BJ (cell line): Measurements from ENCODE around the gene ARL1. TPM values are rescaled to one million over a fixed set of nuclear protein-coding genes. Genes with fewer than 3 reads are reported as not detected.
"Not testable (repeated sequence)": the region's sequence is repeated elsewhere in the genome, so short reads cannot be mapped to it uniquely, and the experiment has no call there.

Experiments
- CTCF ChIA-PET: fragments of 350-600 bp; formaldehyde crosslinking; extraction: SDS; loops from one replicate; lab custom pipeline; 2021; ENCODE audit warnings: antibody characterized with exemption, inconsistent platforms; lab: Yijun Ruan, JAX
- POLR2A ChIA-PET: fragments of 300-600 bp; sonication (Branson Sonifier 250); formaldehyde crosslinking; extraction: SDS; loops from one replicate; lab custom pipeline; 2021; ENCODE audit warnings: antibody characterized with exemption; lab: Charles Lee
- DNase-seq: peaks from one replicate; pipeline ENCODE4 v3.0.0-alpha.2; 2011; ENCODE audit warnings: low read depth
- H3K27me3 ChIP-seq: 2 replicates; pipeline ENCODE4 v1.6.0; 2011; ENCODE audit warnings: low read length; ENCODE audit not compliant: control insufficient read depth, insufficient read depth
- H3K36me3 ChIP-seq: 2 replicates; pipeline ENCODE4 v1.5.1; 2011; ENCODE audit warnings: low read length; ENCODE audit not compliant: control insufficient read depth, insufficient read depth
- H3K4me3 ChIP-seq: 2 replicates; pipeline ENCODE4 v1.5.1; 2011; ENCODE audit warnings: low read depth, mild to moderate bottlenecking, control low read depth, low read length
- CTCF ChIP-seq: IDR thresholded peaks from 2 replicates; pipeline ENCODE4 v1.5.1; 2011; ENCODE audit warnings: low read depth, mild to moderate bottlenecking, control low read depth, inconsistent platforms, low read length, moderate library complexity; ENCODE audit not compliant: insufficient read depth
- polyA plus RNA-seq: library from polyadenylated mRNA; depleted of rRNA; stranded (reverse); fragments of >200 nt; gene quantifications from 2 replicates; pipeline ENCODE4 v1.2.3, GENCODE V29; 2011

Gene ARL1
- polyA plus RNA-seq, 1 experiment = 57.0 TPM

GRCh38 chr12:101430456-101430855, 22.9 kb upstream of the ARL1 start:
- H3K4me3 ChIP-seq = no peak overlapping the region
- POLR2A ChIA-PET = no interaction called here
- DNase-seq = no peak
- H3K27me3 ChIP-seq = no peaks in the 10 kb centered on the region
- TF ChIP-seq CTCF = no peak
- H3K36me3 ChIP-seq = no peaks in the 10 kb centered on the region
- CTCF ChIA-PET = interaction anchor here (1.0 kb wide), 1 partner anchor 16 kb away, joined by 3 read pairs; no protein-coding TSS in a partner anchor

DNA sequence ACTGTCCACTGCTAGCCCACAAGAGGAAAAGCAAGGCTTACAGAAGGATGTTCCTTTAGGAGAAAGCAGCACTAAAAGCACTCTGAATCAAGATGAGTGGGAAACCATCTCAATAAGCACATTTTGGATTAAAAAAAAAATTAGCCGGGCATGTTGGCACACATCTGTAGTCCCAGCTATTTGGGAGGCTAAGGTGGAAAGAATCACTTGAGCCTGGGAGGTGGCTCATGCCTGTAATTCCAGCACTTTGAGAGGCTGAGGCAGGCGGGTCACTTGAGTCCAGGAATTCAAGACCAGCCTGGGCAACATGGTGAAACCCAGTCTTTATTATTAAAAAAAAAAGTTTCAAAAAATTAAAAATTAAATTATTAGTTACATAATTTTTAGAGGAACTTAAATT, 17.0 kb upstream of the ARL1 start:
- ChIA-PET POLR2A (no interaction called here), CTCF (interaction anchor here (0.6 kb wide), 1 partner anchor 507 kb away, joined by 4 read pairs; no protein-coding TSS in a partner anchor)
- no peak for TF ChIP-seq CTCF
- H3K27me3 ChIP-seq = no peaks in the 10 kb centered on the region
- no peaks in the 10 kb centered on the region for H3K36me3 ChIP-seq
- DNase-seq = no peak
- H3K4me3 ChIP-seq = no peak overlapping the region

DNA sequence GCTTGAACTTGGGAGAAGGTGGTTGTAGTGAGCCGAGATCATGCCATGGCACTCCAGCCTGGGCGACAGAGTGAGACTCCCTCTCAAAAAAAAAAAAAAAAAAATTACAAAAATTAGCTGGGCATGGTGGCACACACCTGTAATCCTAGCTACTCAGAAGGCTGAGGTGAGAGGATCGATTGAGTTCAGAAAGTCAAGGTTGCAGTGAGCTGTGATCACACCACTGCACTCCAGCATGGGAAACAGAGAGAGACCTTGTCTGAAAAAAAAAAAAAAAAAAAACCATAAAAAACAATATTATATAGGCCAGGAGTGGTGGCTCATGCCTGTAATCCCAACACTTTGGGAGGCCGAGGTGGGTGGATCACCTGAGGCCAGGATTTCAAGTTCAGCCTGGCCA, 14.5 kb upstream of the ARL1 start:
- H3K4me3 ChIP-seq, POLR2A ChIA-PET, CTCF ChIA-PET, H3K36me3 ChIP-seq, H3K27me3 ChIP-seq, DNase-seq: not testable (repeated sequence)

DNA sequence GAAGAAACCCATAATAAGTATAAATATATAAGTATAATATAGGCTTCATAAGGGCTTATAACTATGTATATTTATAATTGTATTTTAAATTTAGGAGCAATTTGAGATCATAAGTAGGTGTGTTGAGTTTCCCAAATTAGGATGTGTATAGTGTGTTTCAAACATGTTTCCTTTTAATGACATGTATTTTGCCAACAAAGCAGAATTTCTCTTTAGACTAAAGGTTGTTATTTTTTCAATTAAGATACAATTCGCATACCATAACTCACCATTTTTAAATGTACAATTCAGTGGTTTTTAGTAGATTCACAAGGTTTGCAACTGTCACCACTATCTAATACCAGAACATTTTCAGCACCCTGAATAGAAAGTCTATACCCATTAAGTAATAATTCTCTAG, 7.7 kb upstream of the ARL1 start:
- ChIA-PET POLR2A (no interaction called here), CTCF (interaction anchor here (0.5 to 1.0 kb wide), 5 partner anchors 15 to 421 kb away, joined by 3 to 6 read pairs (median 3); no protein-coding TSS in a partner anchor)
- no peaks in the 10 kb centered on the region for H3K36me3 ChIP-seq
- no peaks in the 10 kb centered on the region for H3K27me3 ChIP-seq
- no peak for DNase-seq
- no peak overlapping the region for H3K4me3 ChIP-seq
- no peak for TF ChIP-seq CTCF

GRCh38 chr12:101414533-101415119, 7.1 kb upstream of the ARL1 start:
- Histone ChIP-seq H3K4me3 (no peak overlapping the region), H3K27me3 (no peaks in the 10 kb centered on the region), H3K36me3 (no peaks in the 10 kb centered on the region)
- CTCF ChIA-PET = interaction anchor here (0.5 to 1.0 kb wide), 6 partner anchors 13 to 421 kb away, joined by 3 to 6 read pairs (median 3); no protein-coding TSS in a partner anchor
- DNase-seq = no peak
- POLR2A ChIA-PET = no interaction called here
- peak; percentile 61 for TF ChIP-seq CTCF

DNA sequence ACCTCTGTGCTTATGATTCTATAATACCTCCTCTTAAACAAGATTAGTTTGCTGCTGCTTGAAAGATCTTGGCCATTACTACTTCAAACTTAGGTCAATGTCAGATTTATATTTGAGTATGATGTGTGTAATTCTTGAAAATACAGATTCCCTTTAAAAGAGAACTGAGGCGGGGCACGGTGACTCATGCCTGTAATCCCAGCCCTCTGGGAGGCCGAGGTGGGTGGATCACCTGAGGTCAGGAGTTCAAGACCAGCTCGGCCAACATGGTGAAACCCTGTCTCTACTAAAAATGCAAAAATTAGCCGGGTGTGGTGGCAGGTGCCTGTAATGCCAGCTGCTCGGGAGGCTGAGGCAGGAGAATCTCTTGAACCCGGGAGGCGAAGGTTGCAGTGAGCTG, 2.6 kb upstream of the ARL1 start:
- H3K36me3 ChIP-seq, H3K4me3 ChIP-seq, POLR2A ChIA-PET, H3K27me3 ChIP-seq, CTCF ChIA-PET, DNase-seq: not testable (repeated sequence)
